ENCODE results near the gene SIRPG.

- TF ChIP-seq CTCF (IDR thresholded peaks at IDR 0.05): no peak
- no peak for TF ChIP-seq POLR2A (IDR thresholded peaks at IDR 0.05)
Measured at GRCh38 chr20:1644101-1644962, 13.2 kb downstream of the SIRPG start.

Measured in adrenal gland (tissue), 5 donors.